Measurements from ENCODE around the gene CPVL. TPM values are rescaled to one million over a fixed set of nuclear protein-coding genes. Genes with fewer than 3 reads are reported as not detected.

CPVL gene
- total and polyA plus RNA-seq, 2 experiments from 2014 or later: 31.9 to 37.8 TPM

DNA sequence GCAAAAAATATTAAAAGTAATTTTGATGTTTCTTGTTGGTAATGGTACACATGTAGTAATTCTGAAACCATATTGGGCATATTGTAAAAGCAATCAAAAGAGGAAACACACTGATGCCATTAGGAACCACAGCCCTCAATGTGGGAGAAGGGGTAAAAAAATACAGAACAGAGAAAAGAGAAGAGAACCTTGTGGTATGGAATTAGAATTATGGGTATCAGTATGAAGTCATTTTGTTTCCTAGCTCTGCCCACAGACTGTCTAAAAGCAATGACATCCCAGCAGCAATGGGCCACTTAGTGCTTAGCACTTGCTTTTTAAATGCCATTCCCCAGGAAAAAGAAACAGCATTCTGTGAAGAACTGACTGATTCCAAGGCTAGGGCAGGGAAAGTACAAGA lies 61.5 kb downstream of the CPVL start (continued):
- TF ChIP-seq JUNB (IDR thresholded peaks at IDR 0.05; ENCODE audit: unreplicated experiment) (no peak), EZH2phosphoT487 (IDR thresholded peaks at IDR 0.05; ENCODE audit: unreplicated experiment) (no peak), ZNF331 (CRISPR knock-in tag; IDR thresholded peaks at IDR 0.05; ENCODE audit: low read depth) (no peak)
- TF ChIP-seq, protein P1, sequence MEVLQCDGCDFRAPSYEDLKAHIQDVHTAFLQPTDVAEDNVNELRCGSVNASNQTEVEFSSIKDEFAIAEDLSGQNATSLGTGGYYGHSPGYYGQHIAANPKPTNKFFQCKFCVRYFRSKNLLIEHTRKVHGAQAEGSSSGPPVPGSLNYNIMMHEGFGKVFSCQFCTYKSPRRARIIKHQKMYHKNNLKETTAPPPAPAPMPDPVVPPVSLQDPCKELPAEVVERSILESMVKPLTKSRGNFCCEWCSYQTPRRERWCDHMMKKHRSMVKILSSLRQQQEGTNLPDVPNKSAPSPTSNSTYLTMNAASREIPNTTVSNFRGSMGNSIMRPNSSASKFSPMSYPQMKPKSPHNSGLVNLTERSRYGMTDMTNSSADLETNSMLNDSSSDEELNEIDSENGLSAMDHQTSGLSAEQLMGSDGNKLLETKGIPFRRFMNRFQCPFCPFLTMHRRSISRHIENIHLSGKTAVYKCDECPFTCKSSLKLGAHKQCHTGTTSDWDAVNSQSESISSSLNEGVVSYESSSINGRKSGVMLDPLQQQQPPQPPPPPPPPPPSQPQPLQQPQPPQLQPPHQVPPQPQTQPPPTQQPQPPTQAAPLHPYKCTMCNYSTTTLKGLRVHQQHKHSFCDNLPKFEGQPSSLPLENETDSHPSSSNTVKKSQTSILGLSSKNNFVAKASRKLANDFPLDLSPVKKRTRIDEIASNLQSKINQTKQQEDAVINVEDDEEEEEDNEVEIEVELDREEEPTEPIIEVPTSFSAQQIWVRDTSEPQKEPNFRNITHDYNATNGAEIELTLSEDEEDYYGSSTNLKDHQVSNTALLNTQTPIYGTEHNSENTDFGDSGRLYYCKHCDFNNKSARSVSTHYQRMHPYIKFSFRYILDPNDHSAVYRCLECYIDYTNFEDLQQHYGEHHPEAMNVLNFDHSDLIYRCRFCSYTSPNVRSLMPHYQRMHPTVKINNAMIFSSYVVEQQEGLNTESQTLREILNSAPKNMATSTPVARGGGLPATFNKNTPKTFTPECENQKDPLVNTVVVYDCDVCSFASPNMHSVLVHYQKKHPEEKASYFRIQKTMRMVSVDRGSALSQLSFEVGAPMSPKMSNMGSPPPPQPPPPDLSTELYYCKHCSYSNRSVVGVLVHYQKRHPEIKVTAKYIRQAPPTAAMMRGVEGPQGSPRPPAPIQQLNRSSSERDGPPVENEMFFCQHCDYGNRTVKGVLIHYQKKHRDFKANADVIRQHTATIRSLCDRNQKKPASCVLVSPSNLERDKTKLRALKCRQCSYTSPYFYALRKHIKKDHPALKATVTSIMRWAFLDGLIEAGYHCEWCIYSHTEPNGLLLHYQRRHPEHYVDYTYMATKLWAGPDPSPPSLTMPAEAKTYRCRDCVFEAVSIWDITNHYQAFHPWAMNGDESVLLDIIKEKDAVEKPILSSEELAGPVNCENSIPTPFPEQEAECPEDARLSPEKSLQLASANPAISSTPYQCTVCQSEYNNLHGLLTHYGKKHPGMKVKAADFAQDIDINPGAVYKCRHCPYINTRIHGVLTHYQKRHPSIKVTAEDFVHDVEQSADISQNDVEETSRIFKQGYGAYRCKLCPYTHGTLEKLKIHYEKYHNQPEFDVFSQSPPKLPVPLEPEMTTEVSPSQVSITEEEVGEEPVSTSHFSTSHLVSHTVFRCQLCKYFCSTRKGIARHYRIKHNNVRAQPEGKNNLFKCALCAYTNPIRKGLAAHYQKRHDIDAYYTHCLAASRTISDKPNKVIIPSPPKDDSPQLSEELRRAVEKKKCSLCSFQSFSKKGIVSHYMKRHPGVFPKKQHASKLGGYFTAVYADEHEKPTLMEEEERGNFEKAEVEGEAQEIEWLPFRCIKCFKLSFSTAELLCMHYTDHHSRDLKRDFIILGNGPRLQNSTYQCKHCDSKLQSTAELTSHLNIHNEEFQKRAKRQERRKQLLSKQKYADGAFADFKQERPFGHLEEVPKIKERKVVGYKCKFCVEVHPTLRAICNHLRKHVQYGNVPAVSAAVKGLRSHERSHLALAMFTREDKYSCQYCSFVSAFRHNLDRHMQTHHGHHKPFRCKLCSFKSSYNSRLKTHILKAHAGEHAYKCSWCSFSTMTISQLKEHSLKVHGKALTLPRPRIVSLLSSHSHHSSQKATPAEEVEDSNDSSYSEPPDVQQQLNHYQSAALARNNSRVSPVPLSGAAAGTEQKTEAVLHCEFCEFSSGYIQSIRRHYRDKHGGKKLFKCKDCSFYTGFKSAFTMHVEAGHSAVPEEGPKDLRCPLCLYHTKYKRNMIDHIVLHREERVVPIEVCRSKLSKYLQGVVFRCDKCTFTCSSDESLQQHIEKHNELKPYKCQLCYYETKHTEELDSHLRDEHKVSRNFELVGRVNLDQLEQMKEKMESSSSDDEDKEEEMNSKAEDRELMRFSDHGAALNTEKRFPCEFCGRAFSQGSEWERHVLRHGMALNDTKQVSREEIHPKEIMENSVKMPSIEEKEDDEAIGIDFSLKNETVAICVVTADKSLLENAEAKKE (CRISPR knock-in tag; IDR thresholded peaks at IDR 0.05): no peak

DNA sequence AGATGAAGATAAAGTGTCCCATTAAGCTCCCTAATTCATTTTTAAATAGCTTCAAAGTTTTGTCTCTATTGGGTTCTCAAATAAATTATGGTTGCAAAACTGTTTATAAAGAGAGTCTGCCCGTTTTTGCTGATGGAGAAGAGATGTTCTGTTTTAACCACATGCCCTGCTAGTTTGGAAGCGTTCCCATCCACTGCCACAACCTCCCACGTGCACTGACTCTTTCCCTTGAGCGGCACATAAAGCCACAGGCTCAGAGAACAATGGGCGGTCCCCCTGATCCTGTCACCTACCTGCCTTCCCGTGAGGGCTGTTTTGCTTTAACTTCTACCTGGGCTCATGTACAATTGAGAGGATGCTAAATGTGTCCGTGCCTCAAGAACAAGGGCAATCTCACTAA lies 65.5 kb downstream of the CPVL start:
- Mint-ChIP-seq H3K27ac (no peak overlapping the region), H3K9me3 (no peaks in the 10 kb centered on the region), H3K36me3 (ENCODE audit: low read depth) (no peaks in the 10 kb centered on the region), H3K4me3 (no peak overlapping the region), H3K4me1 (peaks cover 5% of the 10 kb centered on the region), H3K27me3 (ENCODE audit: insufficient read depth, low read depth, poor library complexity) (peaks cover 3% of the 10 kb centered on the region)
- Histone ChIP-seq H3K79me2 (replicated peaks; ENCODE audit: insufficient read depth) (no peaks in the 10 kb centered on the region), H2AFZ (no peak overlapping the region), H3K27ac (ENCODE audit: low read depth) (no peak overlapping the region), H4K20me1 (replicated peaks; ENCODE audit: insufficient read depth) (no peaks in the 10 kb centered on the region), H3K4me2 (no peak overlapping the region), H3K27me3 (ENCODE audit: insufficient read depth) (no peaks in the 10 kb centered on the region), H3K36me3 (ENCODE audit: insufficient read depth) (no peaks in the 10 kb centered on the region), H3F3A (replicated peaks; ENCODE audit: low read depth) (no peaks in the 10 kb centered on the region), H3K4me3 (no peak overlapping the region), H3K9me2 (ENCODE audit: insufficient read depth) (no peaks in the 10 kb centered on the region), H3K4me1 (ENCODE audit: insufficient read depth) (peaks cover 4% of the 10 kb centered on the region; the same call in 1 of the 2 replicates)
- DNase-seq (ENCODE audit: low spot score) (no peak), ATAC-seq (no peak)
- TF ChIP-seq NANOG (IDR thresholded peaks at IDR 0.05; ENCODE audit: borderline replicate concordance) (no peak), CREB1 (CRISPR knock-in tag; IDR thresholded peaks at IDR 0.05; ENCODE audit: low read depth) (no peak), EZH2 (IDR thresholded peaks at IDR 0.05; ENCODE audit: low read depth, unreplicated experiment) (no peak), JUNB (IDR thresholded peaks at IDR 0.05; ENCODE audit: unreplicated experiment) (no peak), ZNF331 (CRISPR knock-in tag; IDR thresholded peaks at IDR 0.05; ENCODE audit: low read depth) (no peak), POLR2AphosphoS5 (IDR thresholded peaks at IDR 0.05; ENCODE audit: low read depth) (no peak)
- TF ChIP-seq, protein P1 (CRISPR knock-in tag; IDR thresholded peaks at IDR 0.05): no peak
- TF ChIP-seq, protein P2, sequence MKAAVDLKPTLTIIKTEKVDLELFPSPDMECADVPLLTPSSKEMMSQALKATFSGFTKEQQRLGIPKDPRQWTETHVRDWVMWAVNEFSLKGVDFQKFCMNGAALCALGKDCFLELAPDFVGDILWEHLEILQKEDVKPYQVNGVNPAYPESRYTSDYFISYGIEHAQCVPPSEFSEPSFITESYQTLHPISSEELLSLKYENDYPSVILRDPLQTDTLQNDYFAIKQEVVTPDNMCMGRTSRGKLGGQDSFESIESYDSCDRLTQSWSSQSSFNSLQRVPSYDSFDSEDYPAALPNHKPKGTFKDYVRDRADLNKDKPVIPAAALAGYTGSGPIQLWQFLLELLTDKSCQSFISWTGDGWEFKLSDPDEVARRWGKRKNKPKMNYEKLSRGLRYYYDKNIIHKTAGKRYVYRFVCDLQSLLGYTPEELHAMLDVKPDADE (IDR thresholded peaks at IDR 0.05): no peak
